Activated CD8-positive, alpha-beta T cell treated with anti-CD3 and anti-CD28 coated beads for 36 hours (primary cell): Measurements from ENCODE around the gene RMP24.

Experiments
- ATAC-seq: fragments of 200-7000 bp; cut with Tn5 transposase; one replicate; pipeline ENCODE4 v1.10.0; 2021; ENCODE audit warnings: mild to moderate bottlenecking, moderate library complexity
- CTCF ChIA-PET: fragments of 350-600 bp; sonication (Branson Sonifier 250); formaldehyde crosslinking; loops from one replicate; lab custom pipeline; 2021; ENCODE audit warnings: antibody characterized with exemption; lab: Charles Lee
- POLR2A ChIA-PET: fragments of 350-600 bp; sonication (Branson Sonifier 250); formaldehyde crosslinking; loops from one replicate; lab custom pipeline; 2021; ENCODE audit warnings: antibody characterized with exemption; lab: Charles Lee
- DNase-seq: peaks from one replicate; pipeline ENCODE4 v3.0.0-alpha.2; 2020
- H3K27ac Mint-ChIP-seq: one replicate; pipeline ENCODE4 v1.8.0; 2021; ENCODE audit warnings: mild to moderate bottlenecking, mixed read lengths
- H3K27me3 Mint-ChIP-seq: one replicate; pipeline ENCODE4 v1.8.0; 2021; ENCODE audit warnings: mixed read lengths
- H3K36me3 Mint-ChIP-seq: one replicate; pipeline ENCODE4 v1.8.0; 2021; ENCODE audit warnings: low read depth, mixed read lengths
- H3K4me1 Mint-ChIP-seq: one replicate; pipeline ENCODE4 v1.8.0; 2021; ENCODE audit warnings: low read depth, mixed read lengths
- H3K4me3 Mint-ChIP-seq: one replicate; pipeline ENCODE4 v1.8.0; 2021; ENCODE audit warnings: mild to moderate bottlenecking, moderate library complexity, mixed read lengths
- H3K9me3 Mint-ChIP-seq: one replicate; pipeline ENCODE4 v1.8.0; 2021; ENCODE audit warnings: mixed read lengths
- CTCF ChIP-seq: fragments of 200-600 bp; IDR thresholded peaks from one replicate; pipeline ENCODE4 v1.8.0; 2022; ENCODE audit warnings: antibody characterized with exemption, mild to moderate bottlenecking
- intact Hi-C: fragments of 100-400 bp; cut with micrococcal nuclease; formaldehyde crosslinking; loops from one replicate; pipeline ENCODE4 v1.10.0; 2022

RMP24 gene

DNA sequence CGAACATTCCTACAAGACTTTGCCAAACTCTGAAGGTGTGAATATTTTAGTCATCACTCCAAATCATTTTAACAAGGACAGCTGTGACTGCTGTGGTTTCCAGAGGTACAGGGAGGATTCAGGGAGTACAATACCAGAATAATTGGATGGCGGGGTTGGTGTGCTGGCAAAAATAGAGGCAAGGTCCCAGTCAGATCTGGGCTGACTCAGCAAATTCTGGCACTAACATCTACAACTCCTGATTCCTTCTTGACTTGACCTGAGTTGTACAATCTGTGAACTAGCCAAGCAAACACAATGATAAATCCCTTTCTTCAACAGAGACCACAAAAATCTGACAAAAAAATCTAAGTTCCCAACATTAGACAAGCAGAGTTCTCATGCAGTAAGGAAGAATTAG lies 40.4 kb downstream of the RMP24 start:
- Mint-ChIP-seq H3K4me3 (no peak overlapping the region), H3K36me3 (no peaks in the 10 kb centered on the region), H3K9me3 (no peaks in the 10 kb centered on the region), H3K27ac (no peak overlapping the region), H3K4me1 (no peaks in the 10 kb centered on the region), H3K27me3 (no peaks in the 10 kb centered on the region)
- ChIA-PET POLR2A (no interaction called here), CTCF (no interaction called here)
- DNase-seq (no peak), ATAC-seq (no peak)
- TF ChIP-seq CTCF: no peak
- intact Hi-C loops: loop anchor here (10.0 kb wide), 1 partner anchor 112 kb away; the partner anchor contains the start of genes ELP2 and SLC39A6

DNA sequence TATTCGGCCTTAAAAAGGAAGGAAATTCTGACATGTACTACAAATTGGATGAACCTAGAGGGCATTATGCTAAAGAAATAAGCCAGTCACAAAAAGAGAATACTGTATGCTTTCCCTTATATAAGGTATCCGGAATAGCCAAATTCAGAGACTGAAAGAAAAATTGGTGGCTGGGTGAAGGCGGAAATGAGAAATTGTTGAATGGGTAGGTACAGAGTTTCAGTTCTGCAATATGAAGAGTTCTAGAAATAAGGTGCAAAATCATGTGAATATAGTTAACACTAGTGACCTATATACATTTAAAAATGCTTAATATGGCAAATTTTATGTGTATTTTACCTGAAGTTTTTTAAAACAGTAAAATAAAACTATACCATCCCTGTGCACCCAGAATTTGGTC lies 43.1 kb downstream of the RMP24 start:
- Mint-ChIP-seq H3K4me3 (no peak overlapping the region), H3K9me3 (no peaks in the 10 kb centered on the region), H3K36me3 (no peaks in the 10 kb centered on the region), H3K4me1 (no peaks in the 10 kb centered on the region), H3K27me3 (no peaks in the 10 kb centered on the region), H3K27ac (no peak overlapping the region)
- ATAC-seq: no peak
- intact Hi-C loops: loop anchor here (5.0 to 10.0 kb wide), 4 partner anchors 52 to 267 kb away; partner anchors contain the start of genes ELP2, RPRD1A and SLC39A6
- DNase-seq: no peak
- TF ChIP-seq CTCF: no peak
- ChIA-PET POLR2A (no interaction called here), CTCF (interaction anchor here (3.6 kb wide), 1 partner anchor 269 kb away, joined by 49 read pairs; no protein-coding TSS in a partner anchor)

- DNase-seq (no peak), ATAC-seq (no peak)
- intact Hi-C loops: loop anchor here (5.0 to 10.0 kb wide), 4 partner anchors 50 to 265 kb away; partner anchors contain the start of genes ELP2, RPRD1A and SLC39A6
- Mint-ChIP-seq H3K4me1 (no peaks in the 10 kb centered on the region), H3K9me3 (no peaks in the 10 kb centered on the region), H3K27ac (no peak overlapping the region), H3K36me3 (no peaks in the 10 kb centered on the region), H3K27me3 (no peaks in the 10 kb centered on the region), H3K4me3 (no peak overlapping the region)
- ChIA-PET CTCF (interaction anchor here (0.8 to 3.6 kb wide), 25 partner anchors 8 to 267 kb away, joined by 3 to 49 read pairs (median 4); partner anchors contain the start of genes ELP2, MOCOS, RPRD1A and SLC39A6), POLR2A (no interaction called here)
- no peak for TF ChIP-seq CTCF
These were observed 44.8 kb downstream of the RMP24 start for GRCh38 chr18:36017232-36017631.

- Mint-ChIP-seq H3K27me3 (no peaks in the 10 kb centered on the region), H3K36me3 (peaks cover 2% of the 10 kb centered on the region)
- POLR2A ChIA-PET: interaction anchor here (1.7 kb wide), 1 partner anchor 110 kb away, joined by 5 read pairs; the partner anchor contains the start of genes ELP2 and SLC39A6
These were observed 47.8 kb downstream of the RMP24 start for GRCh38 chr18:36020174-36020711.

More at GRCh38 chr18:36020174-36020711, 47.8 kb downstream of the RMP24 start:
- Mint-ChIP-seq H3K27ac (no peak overlapping the region), H3K4me1 (no peaks in the 10 kb centered on the region), H3K4me3 (no peak overlapping the region), H3K9me3 (no peaks in the 10 kb centered on the region)
- no peak for TF ChIP-seq CTCF
- DNase-seq (no peak), ATAC-seq (no peak)
- intact Hi-C loops: no loop called here
- CTCF ChIA-PET: interaction anchor here (1.0 to 2.4 kb wide), 2 partner anchors 29 to 265 kb away, joined by 3 to 7 read pairs; no protein-coding TSS in a partner anchor
